GM19238 (cell line): ENCODE data around the gene ZNF277.
"Not testable (repeated sequence)": the region's sequence is repeated elsewhere in the genome, so short reads cannot be mapped to it uniquely, and the experiment has no call there.

Experiments
- DNase-seq: peaks from one replicate; pipeline ENCODE4 v3.0.0; 2011; ENCODE audit warnings: low spot score; ENCODE audit not compliant: insufficient read length

ZNF277 gene

DNA sequence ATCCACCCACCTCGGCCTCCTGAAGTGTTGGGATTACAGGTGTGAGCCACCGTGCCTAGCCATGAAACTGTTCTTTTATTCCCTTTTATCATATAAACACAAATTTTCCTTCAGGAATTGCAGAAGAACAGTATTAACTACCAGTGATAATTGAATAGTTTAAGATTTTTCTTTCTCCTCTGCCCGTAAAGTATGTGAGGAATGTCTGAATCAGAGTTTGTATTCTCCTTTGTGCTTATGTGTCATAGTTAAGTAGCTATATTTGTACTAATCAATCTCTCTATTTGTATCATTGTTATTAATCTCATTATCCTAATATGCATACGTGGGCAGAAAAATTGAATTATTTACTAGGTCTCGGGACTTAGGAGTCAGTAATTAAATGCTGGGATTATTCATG is 83.6 kb downstream of the ZNF277 start:
- DNase-seq: no peak

DNA sequence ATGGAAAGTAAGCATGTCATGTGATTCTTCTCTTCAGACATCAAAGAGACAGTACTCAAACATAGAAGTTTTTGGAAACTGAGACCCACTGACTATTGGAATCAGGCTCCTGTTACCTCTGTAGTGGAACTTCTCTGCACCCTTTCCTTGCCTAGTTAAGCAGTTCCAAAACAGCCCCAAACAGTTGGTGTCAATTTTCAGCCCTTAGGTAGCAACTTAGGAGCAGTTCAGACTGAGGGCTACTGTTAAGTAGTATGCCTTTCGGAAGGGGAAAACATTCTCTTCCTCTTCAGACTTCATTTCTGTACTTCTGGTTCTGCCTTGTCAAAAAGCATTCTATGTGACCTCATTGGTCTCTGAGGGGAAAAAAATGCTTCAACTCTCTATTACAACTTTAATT is 85.7 kb downstream of the ZNF277 start:
- no peak for DNase-seq

DNA sequence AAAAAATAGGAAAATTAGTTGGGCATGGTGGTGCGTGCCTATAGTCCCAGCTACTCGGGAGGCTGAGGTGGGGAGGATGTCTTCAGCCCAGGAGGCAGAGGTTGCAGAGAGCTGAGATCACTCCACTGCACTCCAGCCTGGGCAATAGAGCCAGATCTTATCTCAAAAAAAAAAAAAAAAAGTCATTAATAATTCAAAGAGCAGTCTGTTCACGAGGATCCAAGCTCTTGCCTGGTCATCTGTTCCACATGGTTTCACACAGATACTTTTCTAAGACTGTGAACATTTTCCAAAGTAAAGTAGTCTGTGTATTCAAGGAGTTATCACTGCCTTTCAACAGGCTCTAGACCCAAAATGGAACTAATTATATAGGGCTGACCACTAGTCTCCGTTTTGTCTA is 86.9 kb downstream of the ZNF277 start:
- DNase-seq: no peak

DNA sequence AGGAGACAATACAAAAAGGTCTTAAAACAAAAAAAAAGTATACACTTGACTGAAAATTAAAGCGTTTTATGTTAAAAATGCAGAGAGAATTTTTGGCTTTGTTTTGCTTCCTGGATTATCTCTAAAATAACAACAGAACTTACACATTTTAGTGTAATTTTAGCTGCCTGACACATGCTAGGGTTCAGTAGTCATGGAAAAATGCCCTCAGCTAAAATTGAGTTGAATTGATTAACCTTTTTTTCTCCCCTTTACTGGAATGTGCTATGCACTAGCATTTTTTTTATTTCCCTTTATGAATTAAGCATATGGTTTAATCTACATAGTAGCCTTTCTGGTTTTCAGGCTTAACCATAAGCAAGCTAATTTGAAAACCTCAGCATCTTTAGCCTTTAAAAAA is 89.9 kb downstream of the ZNF277 start:
- no peak for DNase-seq

- no peak for DNase-seq
Measured at GRCh38 chr7:112297681-112298080, 91.2 kb downstream of the ZNF277 start.

DNA sequence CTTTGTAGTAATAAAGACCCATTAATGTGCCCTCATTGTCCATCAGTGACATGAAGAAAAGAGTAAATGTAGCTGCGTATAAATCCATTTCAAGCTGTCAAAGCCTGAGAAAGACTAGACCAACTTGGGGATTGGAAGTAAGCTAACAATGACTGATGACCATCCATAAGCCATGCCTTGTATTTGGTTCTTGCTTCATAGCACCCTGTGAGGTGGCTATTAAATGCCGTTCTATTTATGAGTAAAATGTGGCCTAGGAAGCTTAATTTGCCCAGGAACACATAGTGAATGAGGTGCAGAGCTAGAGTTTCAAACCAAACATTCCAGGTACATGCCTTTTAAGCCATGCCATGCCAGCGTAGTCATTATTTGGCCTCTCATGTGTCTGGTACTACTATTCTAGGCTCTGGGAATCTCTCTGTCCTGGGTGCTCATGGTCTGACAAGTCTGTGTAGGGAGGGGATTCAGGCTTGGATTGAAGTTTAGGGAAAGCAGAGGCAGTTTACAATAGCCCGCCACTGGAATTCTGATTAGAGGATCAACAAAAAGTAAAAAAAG is 92.1 kb downstream of the ZNF277 start:
- DNase-seq: no peak

GRCh38 chr7:112300072-112300471 is 93.6 kb downstream of the ZNF277 start:
- no peak for DNase-seq

GRCh38 chr7:112300831-112301407 is 94.4 kb downstream of the ZNF277 start:
- no peak for DNase-seq

- DNase-seq: no peak
Measured at GRCh38 chr7:112302566-112302965, 96.1 kb downstream of the ZNF277 start.

DNA sequence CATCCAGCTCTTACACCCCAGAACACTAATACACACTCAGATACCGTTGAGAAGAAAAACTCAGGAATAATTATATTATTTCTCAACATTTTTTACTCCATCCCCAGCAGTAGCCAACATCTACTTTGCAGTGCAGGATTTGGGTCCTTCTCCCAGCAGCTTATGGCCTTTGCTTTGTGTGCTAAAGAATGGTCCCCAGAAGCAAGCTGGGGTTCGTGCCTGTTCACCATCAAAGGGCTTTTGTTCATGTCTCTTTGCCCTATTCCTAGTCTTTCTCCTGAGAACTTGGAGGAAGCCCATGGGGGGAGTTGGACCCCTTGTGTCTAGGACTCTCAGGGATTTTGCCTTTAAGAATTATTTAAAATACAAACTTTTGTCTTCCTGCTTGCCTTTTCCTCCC is 100.4 kb downstream of the ZNF277 start:
- DNase-seq: no peak

DNA sequence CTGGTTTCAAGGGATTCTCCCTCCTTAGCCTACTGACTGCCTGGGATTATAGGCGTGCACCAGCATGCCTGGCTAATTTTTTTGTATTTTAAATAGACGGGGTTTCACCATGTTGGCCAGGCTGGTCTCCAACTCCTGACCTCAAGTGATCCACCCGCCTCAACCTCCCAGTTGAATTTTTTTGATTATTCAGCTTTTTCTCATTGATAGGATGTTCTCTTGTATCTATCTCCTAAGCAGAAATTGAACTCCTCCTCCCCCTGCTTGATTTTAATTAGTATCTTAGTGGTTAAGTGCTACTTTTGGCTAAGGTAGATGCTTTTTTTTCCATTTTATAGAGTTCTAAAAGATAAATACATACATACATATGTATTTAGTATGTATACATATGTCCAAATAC is 101.0 kb downstream of the ZNF277 start:
- no peak for DNase-seq

- no peak for DNase-seq
Measured at GRCh38 chr7:112308974-112309373, 102.5 kb downstream of the ZNF277 start.

- not testable (repeated sequence) for DNase-seq
Measured at GRCh38 chr7:112316803-112317202, 110.3 kb downstream of the ZNF277 start.

DNA sequence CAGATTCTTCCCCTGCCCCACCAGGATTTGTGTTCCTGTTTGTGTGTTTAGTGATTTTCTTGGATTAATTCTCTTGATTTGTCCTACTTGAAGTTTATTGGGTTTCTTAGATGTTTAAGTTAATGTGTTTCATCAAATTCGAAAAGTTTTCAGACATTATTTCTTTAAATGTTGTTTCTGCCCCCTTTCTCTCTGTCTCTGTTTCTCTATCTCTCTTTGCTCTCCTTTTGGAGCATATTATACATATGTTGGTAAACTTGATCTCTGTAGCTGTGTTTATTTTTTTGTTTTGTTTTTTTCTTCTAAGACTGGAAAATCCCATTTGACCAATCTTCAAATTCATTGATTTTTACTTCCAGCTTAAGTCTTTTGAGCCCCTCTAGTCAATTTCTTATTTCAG is 115.6 kb downstream of the ZNF277 start:
- no peak for DNase-seq

- DNase-seq: no peak
Measured at GRCh38 chr7:112327566-112327965, 121.1 kb downstream of the ZNF277 start.

- no peak for DNase-seq
Measured at GRCh38 chr7:112331492-112331891, 125.0 kb downstream of the ZNF277 start.

- no peak for DNase-seq
Measured at GRCh38 chr7:112334366-112334765, 127.9 kb downstream of the ZNF277 start.

GRCh38 chr7:112336261-112336660 is 129.8 kb downstream of the ZNF277 start:
- DNase-seq: no peak

- DNase-seq: no peak
Measured at GRCh38 chr7:112336936-112337576, 130.6 kb downstream of the ZNF277 start.

GRCh38 chr7:112337892-112338291 is 131.4 kb downstream of the ZNF277 start:
- no peak for DNase-seq

- no peak for DNase-seq
Measured at GRCh38 chr7:112338786-112339185, 132.3 kb downstream of the ZNF277 start.

DNA sequence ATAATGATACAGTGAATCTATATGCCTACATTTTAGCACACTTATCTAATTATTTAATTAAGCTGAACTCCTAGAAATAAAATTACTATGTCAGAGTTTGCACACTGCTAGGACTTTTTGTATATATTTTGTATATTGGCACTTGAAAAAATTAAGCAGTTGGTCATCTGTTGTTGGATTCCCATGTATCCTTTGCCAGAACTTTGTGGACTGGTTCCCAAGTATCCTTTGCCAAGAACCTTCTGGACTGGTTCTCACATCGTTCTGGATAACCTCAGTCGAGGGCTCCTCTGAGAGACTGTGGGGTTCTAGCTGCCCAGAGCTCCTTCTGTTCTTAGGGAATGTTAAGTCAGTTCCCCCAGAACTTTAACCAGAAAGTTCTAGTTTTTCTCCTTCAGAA is 135.0 kb downstream of the ZNF277 start:
- DNase-seq: no peak

DNA sequence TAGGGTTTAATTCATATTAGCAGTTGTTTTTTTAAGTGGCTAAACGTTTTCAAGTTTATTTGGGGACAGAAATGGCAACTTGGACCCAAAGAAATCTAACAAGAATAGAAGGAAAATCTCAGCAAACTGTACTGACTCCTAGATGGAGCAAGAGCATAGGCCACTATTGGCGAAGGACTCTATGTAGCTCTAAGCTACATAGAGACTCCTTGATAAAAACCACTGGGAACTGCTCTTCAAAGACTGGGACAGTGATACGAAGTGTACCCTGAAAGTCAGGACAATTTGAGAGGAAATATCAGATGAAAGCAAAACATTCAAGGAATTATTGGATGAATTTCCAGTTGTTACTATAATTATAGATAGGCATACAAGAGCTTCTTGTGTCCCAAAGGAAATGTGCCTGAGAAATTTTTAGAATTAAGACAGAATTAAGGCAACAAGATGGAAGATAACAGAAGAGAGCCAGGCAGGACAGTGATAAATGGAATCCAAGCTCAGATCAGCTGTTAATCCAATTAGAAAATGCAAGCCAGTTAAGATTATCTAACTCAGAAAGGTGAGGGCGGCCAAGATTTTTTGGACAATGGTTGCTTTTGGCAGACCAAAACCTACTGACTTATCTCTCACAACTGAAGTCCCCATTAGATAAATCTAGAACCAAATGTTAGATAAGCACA is 140.0 kb downstream of the ZNF277 start:
- no peak for DNase-seq
